GM08714 (cell line): Measurements from ENCODE around the gene KRT7.

ENCODE experiments used
- H3K4me3 ChIP-seq: fragments of 200-500 bp; sonication (Bioruptor generic); 2 replicates; pipeline ENCODE4 v1.5.1; 2014; ENCODE audit warnings: mild to moderate bottlenecking, low read length, inconsistent platforms
- ZNF274 ChIP-seq: IDR thresholded peaks from 2 replicates; pipeline ENCODE4 v1.6.1; 2012; ENCODE audit warnings: mild to moderate bottlenecking, low read depth, low read length

Gene KRT7

DNA sequence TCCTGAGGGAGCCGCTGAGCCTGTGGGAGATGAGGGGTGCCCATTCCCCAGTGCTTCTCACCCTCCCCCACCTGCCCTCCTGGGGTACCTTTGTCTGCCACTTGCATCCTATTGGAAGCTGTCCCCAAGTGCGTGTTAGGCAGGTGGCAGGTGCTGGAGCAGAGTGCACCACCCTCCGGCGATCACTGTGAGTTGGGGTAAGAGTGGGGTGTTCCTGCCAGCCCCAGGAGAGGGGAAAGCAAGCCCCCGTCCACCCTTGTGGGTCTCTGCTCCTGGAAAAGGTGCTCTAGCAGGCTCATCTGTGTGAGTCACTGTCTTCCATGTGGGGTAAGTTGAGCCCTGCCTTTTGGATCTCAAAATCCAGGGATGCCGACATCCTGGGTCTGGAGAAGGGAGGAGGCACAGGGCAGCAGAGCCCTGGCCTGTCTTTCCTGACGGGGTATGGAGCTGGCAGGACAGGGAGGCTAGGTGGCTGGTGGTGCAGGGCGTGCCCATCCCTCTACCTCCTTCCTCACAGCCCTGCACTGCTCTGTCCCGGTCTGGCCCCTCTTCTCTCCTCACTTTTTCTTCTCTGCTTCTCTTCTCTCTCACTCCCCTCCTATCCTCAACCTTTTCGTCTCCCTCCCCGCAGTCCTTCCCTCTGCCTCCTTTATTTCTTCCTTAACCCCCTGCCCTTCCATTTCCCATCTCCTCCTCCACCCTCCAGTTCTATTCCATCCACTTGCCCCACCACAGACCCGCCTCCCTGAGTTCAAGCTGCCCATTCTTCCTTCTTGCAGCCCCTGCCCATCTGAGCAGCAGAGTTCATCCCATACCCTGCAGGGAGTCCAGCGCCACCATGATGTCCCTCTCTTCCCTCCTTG is 20.1 kb upstream of the KRT7 start:
- H3K4me3 ChIP-seq = no peak overlapping the region
- TF ChIP-seq ZNF274 = no peak

DNA sequence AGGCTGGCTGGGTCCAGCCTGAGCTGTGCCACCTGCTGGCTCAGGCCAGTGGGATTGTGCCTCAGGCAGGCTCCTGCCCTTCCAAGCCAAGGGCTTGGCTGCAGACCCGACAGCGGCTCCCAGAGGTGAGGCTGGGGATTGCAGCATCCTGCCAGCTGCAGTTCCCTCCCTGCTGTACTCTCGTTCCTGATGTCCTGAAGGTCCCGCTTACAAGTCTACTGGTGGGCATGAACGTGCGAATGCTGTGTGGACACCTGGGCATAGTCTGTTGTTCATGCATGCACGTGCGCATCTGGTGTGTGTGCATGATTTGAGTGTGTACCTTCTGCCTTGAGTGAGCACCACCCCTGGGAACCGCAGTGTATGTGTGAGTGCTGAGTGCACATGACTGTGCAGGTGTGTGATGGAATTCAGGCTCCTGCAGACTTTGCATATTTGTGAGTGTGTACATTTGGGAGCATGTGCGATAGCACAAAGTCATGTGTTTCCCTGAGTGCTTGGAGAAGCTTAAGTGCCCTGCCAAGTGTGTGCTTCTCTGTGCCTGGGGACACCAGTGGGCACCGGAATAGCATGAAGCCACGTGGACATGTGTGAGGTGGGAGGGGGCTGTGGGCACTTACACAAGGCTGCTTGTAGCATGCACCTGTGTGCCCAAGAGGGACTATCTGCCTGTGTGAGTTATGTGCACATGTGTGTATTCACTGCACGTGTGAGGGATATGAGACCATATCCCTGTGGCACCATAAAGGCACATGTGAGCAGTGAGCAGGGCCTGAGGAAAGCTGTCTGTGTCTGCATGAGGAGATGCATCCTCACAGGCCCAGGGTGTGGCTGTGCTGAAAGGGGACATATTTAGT is 19.3 kb upstream of the KRT7 start:
- TF ChIP-seq ZNF274 = no peak
- H3K4me3 ChIP-seq = no peak overlapping the region

DNA sequence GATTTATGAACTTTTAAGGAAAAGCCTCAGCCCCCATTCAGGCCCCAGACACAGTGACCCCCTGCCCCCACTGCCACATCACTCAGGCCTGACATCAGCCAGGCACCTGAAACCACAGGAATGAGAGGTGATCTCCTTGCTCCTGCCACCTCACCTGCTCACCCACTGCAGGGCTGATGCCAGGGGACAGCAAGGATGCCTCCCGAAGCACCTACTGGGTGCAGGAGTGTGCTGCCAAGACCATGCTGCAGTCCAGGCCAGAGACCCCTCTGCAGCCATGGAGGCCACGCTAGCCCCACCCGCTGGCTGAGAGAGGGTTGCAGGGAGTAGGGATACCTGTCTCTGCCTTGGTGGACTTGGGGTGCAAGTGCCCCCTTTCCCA is 18.6 kb upstream of the KRT7 start:
- H3K4me3 ChIP-seq = no peak overlapping the region
- TF ChIP-seq ZNF274 = no peak

DNA sequence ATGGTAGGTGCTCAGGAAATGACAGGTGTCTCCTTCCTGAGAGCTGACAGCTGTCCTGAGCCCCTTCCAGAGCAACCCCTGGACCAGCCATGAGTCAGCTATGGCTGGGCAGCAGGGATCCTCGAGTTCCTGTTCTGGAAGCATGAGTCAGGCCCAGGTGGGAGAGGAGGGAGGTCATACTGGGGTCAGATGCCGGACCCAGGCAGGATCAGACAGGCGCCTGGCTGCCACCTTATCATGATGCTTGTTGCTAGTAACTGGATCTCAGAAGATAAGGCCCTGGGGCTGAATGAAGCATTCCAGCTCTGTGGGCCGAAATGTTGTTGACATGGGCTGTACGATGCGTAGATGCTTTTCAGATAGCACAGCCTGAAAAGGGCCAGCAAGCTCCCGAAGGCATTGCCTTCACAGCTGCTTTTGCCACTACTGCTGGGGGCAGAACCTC is 17.4 kb upstream of the KRT7 start:
- no peak overlapping the region for H3K4me3 ChIP-seq
- no peak for TF ChIP-seq ZNF274

DNA sequence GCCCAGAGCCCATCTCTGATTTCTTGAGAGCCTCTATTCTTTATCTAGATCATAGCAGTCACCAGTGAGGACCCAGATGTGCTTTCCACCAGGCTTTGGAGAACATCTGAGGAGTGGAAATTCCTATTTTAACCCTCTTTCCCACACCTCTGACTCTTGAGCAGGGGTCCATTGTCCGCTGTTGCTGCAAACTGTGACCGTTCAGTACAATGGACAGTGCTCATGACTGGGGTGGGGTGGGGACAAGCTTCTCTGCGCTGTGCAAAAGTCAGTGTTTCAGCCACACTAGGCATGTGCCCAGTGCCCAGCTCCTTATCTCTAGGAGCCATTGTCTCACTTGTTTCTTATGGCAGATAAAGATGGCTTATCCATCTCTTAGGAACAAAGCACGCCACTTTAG is 16.9 kb upstream of the KRT7 start:
- TF ChIP-seq ZNF274 = no peak
- no peak overlapping the region for H3K4me3 ChIP-seq

DNA sequence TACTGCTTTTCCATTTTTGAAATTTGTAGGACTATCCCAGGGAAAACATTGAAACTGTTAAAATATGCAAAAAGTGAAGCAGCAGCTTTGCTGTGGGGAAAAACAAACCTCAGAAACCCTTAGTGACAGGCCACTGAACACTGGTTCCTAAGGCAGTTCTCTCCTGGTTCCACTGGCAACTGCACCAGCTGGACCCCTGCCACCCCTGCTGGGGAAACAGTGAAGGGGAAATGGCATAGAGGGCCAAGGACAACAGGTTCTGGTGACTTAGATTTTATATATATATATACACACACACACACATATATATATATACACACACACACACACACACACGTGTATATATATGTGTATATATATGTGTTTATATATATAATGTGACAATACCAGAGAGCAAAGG is 16.2 kb upstream of the KRT7 start:
- no peak overlapping the region for H3K4me3 ChIP-seq
- TF ChIP-seq ZNF274 = no peak

DNA sequence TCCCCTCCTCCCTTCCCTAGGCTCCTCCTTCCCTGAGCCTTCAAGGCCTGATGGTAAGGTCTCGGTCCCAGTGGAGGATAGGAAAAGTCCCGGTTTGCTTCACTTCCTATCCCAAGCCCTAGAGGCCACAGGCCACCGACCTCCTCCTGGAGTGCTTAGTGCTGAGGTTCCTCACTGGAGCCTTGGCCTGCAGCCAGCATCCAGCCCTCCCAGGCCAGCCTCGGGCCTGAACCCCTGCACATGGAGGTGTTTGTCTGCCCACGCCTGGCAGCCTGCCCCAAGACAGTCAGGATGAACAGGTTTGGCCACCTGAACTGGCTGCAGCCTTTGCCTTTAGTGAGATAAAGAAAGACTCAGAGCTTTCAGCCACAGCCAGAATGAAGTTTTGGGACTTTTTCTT is 15.8 kb upstream of the KRT7 start:
- TF ChIP-seq ZNF274 = no peak
- no peak overlapping the region for H3K4me3 ChIP-seq

DNA sequence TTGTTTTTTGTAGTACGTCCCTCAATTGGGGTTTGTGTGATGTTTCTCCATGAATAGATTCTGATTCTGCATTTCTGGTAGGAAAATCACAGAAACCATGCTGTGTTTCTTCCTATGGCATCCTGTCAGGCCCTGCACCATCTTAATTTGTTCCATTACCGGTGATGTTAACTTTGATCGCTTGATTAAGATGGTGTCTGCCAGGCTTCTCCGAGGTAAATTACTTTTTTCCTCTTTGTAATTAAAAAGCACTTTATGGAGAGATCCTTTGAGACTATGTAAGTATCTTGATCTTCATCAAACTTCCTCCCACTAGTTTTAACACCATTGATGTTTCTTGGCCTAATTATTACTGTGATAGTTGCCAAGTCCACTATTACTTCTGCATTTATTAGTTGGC is 15.0 kb upstream of the KRT7 start:
- H3K4me3 ChIP-seq = no peak overlapping the region
- no peak for TF ChIP-seq ZNF274

DNA sequence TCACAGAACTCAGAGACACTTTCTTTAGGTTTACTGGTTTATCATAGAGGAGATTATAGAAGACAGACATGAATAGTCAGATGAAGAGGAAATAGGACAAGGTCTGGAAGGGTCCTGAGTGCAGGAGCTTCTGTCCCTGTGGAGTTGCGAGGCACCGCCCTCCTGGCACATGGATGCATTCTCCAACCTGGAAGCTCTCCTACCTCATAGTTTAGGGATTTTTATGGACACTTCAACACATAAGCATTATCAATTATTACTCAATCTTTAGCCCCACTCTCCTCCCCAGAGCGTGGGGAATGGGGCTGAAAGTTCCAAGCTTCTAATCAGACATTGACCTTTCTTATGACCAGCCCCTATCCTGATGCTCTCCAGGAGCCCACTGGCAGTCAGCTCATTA is 12.6 kb upstream of the KRT7 start:
- no peak overlapping the region for H3K4me3 ChIP-seq
- no peak for TF ChIP-seq ZNF274

DNA sequence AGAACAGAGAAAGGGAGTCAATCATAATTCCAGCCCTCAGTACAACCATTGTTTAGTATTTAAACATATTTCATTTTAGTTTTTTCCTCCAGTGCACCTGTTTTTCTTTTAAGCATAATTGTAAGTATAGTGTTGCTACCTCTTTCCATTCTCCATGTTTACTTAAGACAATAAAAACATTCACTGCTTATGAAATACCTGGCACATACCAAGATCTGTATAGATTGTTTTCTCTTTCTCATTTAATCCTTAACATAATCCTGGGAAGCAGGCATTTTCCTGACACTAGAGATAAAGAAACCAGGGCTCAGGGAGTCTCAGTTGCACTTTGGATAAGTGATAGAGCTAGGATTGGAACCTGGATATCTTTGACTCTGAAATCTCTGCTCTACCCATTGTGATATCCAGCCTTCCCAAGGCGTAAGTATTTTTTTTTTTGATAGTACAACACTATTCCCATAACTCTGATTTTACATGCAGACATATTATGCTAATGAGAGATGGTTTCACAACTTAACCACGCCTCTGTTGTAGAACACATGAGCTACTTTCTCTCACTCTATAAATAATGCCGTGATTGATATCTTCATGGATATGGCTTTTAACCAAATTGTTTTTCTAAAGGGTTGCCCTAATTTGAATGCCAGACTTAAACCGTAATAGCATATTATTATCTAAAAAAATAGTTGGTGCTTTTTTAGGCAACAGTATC is 11.8 kb upstream of the KRT7 start:
- no peak for TF ChIP-seq ZNF274
- H3K4me3 ChIP-seq = no peak overlapping the region

DNA sequence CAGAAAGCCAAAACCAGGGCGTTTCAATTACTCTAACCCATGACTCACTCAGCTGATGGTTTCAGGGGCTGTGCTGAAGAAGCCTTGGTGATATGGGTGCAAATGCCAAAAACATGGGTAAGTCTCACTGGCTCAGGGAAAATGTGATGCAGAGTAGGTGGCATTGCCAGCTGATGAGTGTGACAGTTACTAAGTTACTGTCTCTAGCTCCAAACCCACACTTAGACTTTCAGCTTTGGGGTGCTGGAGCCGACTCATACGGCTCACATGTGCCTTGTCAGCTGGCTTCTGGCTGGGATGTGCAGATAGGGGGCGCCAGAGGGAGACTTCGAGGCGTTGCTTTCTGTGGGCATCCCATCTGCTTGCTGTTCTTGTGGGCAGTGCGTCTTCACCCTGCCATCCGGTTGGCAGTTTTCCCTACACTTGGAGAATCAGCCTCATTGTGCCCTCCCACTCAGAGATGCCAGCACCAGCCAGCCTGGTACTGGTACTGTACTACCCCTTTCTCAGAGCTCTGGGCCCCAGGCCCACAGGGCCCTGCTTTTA is 11.1 kb upstream of the KRT7 start:
- H3K4me3 ChIP-seq = no peak overlapping the region
- TF ChIP-seq ZNF274 = no peak

DNA sequence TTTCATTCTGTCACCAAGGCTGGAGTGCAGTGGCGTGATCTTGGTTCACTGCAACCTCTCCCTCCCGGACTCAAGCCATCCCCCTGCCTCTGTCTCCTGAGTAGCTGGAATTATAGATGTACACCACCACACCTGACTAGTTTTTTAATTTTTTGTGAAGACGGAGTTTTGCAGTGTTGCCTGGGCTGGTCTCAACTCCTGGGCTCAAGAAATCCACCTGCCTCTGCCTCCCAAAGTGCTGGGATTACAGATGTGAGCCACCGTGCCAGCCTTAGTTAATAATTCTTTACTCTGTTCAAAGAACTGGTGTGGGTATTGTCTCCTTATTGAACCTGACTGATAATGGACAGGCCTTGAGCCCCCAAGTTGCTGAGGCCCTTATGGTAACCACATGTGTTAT is 10.4 kb upstream of the KRT7 start:
- H3K4me3 ChIP-seq = no peak overlapping the region
- no peak for TF ChIP-seq ZNF274

DNA sequence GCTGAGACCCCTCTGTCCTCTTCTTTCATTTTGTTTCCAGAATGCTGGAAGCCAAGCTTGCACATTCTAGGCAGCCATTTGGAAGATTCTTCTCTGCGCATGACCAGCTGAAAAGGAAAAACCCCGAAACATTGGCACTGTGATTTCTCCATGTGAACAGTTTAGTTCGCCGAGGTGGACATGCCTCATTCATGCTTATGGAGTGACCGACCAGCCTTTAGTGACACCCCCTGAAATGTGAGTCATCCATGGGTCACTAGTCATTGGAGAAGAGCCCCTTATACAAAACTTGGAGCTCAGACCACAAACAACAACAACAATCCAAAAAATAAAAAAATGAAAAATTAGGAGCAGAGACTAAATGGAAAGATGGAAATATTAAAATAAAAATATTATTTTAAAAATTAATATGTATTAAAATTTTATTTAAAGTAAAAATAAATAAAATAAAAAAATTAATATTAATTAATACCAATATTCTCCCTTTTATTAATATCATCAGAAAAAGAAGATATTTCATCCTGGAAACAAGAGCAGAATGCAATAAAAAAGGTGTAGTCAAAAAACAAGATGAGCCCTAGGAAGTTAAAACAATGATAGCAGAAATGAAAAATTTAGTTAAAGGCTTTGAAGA is 9.5 kb upstream of the KRT7 start:
- no peak for TF ChIP-seq ZNF274
- no peak overlapping the region for H3K4me3 ChIP-seq

DNA sequence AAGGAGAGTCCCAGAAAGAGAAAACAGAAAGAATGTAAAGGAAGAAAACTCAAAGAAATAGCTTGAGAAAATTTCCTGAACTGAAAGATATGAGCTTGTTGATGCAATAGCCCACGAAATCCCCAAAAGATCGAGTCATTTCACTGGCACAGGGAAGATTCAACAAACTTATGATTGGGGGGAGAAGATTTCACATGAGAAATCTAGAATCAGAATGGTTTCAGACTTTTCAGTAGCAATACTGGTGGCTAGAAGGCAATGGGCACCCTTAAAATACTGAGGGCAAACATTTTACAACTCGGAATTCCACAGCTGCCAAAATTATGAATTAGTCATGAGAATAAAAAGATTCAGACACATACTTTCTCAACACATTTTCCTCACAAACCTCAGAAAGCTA is 8.9 kb upstream of the KRT7 start:
- TF ChIP-seq ZNF274 = no peak
- H3K4me3 ChIP-seq = no peak overlapping the region
